Measurements from ENCODE around the gene DELE1. TPM values are rescaled to one million over a fixed set of nuclear protein-coding genes. Genes with fewer than 3 reads are reported as not detected.

DELE1 gene
- total and polyA plus RNA-seq, 4 donors = 23.2 to 49.0 (median 40.3) TPM

GRCh38 chr5:141960449-141961323 lies 37.0 kb downstream of the DELE1 start:
- Histone ChIP-seq H3K9me3 (ENCODE audit: control insufficient read depth in 4 of 4, low read length in 3 of 4) (no peaks in the 10 kb centered on the region), H3K27ac (ENCODE audit: low read depth in 1 of 2, low read length in 2 of 2) (no peak overlapping the region)

GRCh38 chr5:141961466-141961865 lies 37.8 kb downstream of the DELE1 start:
- no peaks in the 10 kb centered on the region for H3K27me3 ChIP-seq (ENCODE audit: control insufficient read depth in 4 of 4, insufficient read depth in 4 of 4, low read length in 3 of 4)
- H3K27ac ChIP-seq (ENCODE audit: low read depth in 1 of 2, low read length in 2 of 2) = no peak overlapping the region
- WGBS = 79% methylated on average over 3 of the region's 3 CpGs
- no peak overlapping the region for H3K4me3 ChIP-seq (ENCODE audit: low read depth in 1 of 3, low read length in 3 of 3)
- peaks cover 2 to 18% (median 8%) of the 10 kb centered on the region in 4 donors for H3K4me1 ChIP-seq (ENCODE audit: control insufficient read depth in 4 of 4, insufficient read depth in 4 of 4, low read length in 3 of 4)
- H3K9me3 ChIP-seq (ENCODE audit: control insufficient read depth in 4 of 4, low read length in 3 of 4) = no peaks in the 10 kb centered on the region
- H3K36me3 ChIP-seq (ENCODE audit: control insufficient read depth in 4 of 4, insufficient read depth in 3 of 4, low read depth in 1 of 4, low read length in 3 of 4) = no peaks in the 10 kb centered on the region
- DNase-seq (ENCODE audit: low spot score) = no peak
- H3K9ac ChIP-seq (ENCODE audit: low read depth in 1 of 2, low read length in 2 of 2) = no peak overlapping the region
- TF ChIP-seq GABPA (IDR thresholded peaks at IDR 0.05 in 1 of 2, conservative IDR thresholded peaks at IDR 0.05 in 1 of 2) (no peak), HNF4G (IDR thresholded peaks at IDR 0.05) (no peak), SP1 (IDR thresholded peaks at IDR 0.05) (no peak), FOXA2 (IDR thresholded peaks at IDR 0.05) (no peak), RAD21 (IDR thresholded peaks at IDR 0.05) (no peak), REST (IDR thresholded peaks at IDR 0.05) (no peak), FOXA1 (IDR thresholded peaks at IDR 0.05) (no peak), YY1 (IDR thresholded peaks at IDR 0.05) (no peak)

More at GRCh38 chr5:141960449-141961323, 37.0 kb downstream of the DELE1 start:
- no peak overlapping the region for H3K9ac ChIP-seq (ENCODE audit: low read depth in 1 of 2, low read length in 2 of 2)
- DNase-seq (ENCODE audit: low spot score) = peak; percentile 92
- H3K4me1 ChIP-seq (ENCODE audit: control insufficient read depth in 4 of 4, insufficient read depth in 4 of 4, low read length in 3 of 4) = peaks cover 0 to 16% (median 5%) of the 10 kb centered on the region in 4 donors
- TF ChIP-seq GABPA (IDR thresholded peaks at IDR 0.05 in 1 of 2, conservative IDR thresholded peaks at IDR 0.05 in 1 of 2) = peak in 1 of 2 donors; percentile 38
- peak in 1 of 2 donors; percentile 11 for TF ChIP-seq HNF4A (conservative IDR thresholded peaks at IDR 0.05)
- peak; percentile 11 to 12 for TF ChIP-seq RXRA (IDR thresholded peaks at IDR 0.05)
- TF ChIP-seq REST (IDR thresholded peaks at IDR 0.05) = peak; percentile 31
- TF ChIP-seq NR2F2 (IDR thresholded peaks at IDR 0.05) = no peak
- no peak for TF ChIP-seq YY1 (IDR thresholded peaks at IDR 0.05)
- TF ChIP-seq CTCF (IDR thresholded peaks at IDR 0.05; ENCODE audit: low read depth, low read length, missing input control) = peak; percentile 89
- no peak for TF ChIP-seq EGR1 (IDR thresholded peaks at IDR 0.05; ENCODE audit: low read depth in 2 of 2)
- peak; percentile 94 to 97 for TF ChIP-seq RAD21 (IDR thresholded peaks at IDR 0.05)
- H3K27me3 ChIP-seq (ENCODE audit: control insufficient read depth in 4 of 4, insufficient read depth in 4 of 4, low read length in 3 of 4) = no peaks in the 10 kb centered on the region
- no peak overlapping the region for H3K4me3 ChIP-seq (ENCODE audit: low read depth in 1 of 3, low read length in 3 of 3)
- 29% methylated on average over 14 of the region's 14 CpGs for WGBS
- H3K36me3 ChIP-seq (ENCODE audit: control insufficient read depth in 4 of 4, insufficient read depth in 3 of 4, low read depth in 1 of 4, low read length in 3 of 4) = no peaks in the 10 kb centered on the region

Data from liver (tissue), 9 donors.